Type B pancreatic cell (in vitro differentiated cells): ENCODE measurements around the gene ITGA5. TPM values are rescaled to one million over a fixed set of nuclear protein-coding genes. Genes with fewer than 3 reads are reported as not detected.

Source experiments
- DNase-seq: peaks from one replicate; pipeline ENCODE4 v3.0.0; 2021; ENCODE audit warnings: mixed read lengths; ENCODE audit not compliant: unreplicated experiment; ENCODE audit errors: extremely low spot score
- H3K27ac Mint-ChIP-seq: 2 replicates; pipeline ENCODE4 v1.8.0; 2021; ENCODE audit warnings: mild to moderate bottlenecking, mixed read lengths
- H3K27me3 Mint-ChIP-seq: 2 replicates; pipeline ENCODE4 v1.8.0; 2021; ENCODE audit warnings: mixed read lengths
- H3K36me3 Mint-ChIP-seq: 2 replicates; pipeline ENCODE4 v1.8.0; 2021; ENCODE audit warnings: mixed read lengths
- H3K4me1 Mint-ChIP-seq: one replicate; pipeline ENCODE4 v1.8.0; 2021; ENCODE audit warnings: mixed read lengths; ENCODE audit not compliant: unreplicated experiment
- H3K4me3 Mint-ChIP-seq: 2 replicates; pipeline ENCODE4 v1.8.0; 2021; ENCODE audit warnings: mild to moderate bottlenecking, mixed read lengths
- H3K9me3 Mint-ChIP-seq: 2 replicates; pipeline ENCODE4 v1.8.0; 2021; ENCODE audit warnings: mixed read lengths
- CTCF ChIP-seq: fragments of 200-600 bp; sonication (generic); conservative IDR thresholded peaks from 2 replicates; pipeline ENCODE4 v1.5.0; 2021; ENCODE audit warnings: antibody characterized with exemption, mild to moderate bottlenecking
- total RNA-seq: library from RNA; stranded (reverse); gene quantifications from 2 replicates; pipeline ENCODE4 v1.2.1, GENCODE V29; 2021; ENCODE audit warnings: low replicate concordance

ITGA5 gene
- total RNA-seq, 1 donor from 2014 or later = 25.9 TPM

GRCh38 chr12:54401119-54401518, 17.9 kb downstream of the ITGA5 start:
- no peaks in the 10 kb centered on the region for H3K4me1 Mint-ChIP-seq
- H3K4me3 Mint-ChIP-seq = no peak overlapping the region
- peaks cover 4% of the 10 kb centered on the region for H3K27me3 Mint-ChIP-seq
- H3K9me3 Mint-ChIP-seq = no peaks in the 10 kb centered on the region
- H3K27ac Mint-ChIP-seq = peak overlapping the region; percentile 27
- H3K36me3 Mint-ChIP-seq = peaks cover 8% of the 10 kb centered on the region
- no peak for DNase-seq
- no peak for TF ChIP-seq CTCF

GRCh38 chr12:54398995-54399793, 19.9 kb downstream of the ITGA5 start:
- Mint-ChIP-seq H3K4me1 (peaks cover under 1% of the 10 kb centered on the region), H3K27me3 (peaks cover under 1% of the 10 kb centered on the region), H3K36me3 (peaks cover 4% of the 10 kb centered on the region), H3K9me3 (no peaks in the 10 kb centered on the region), H3K4me3 (no peak overlapping the region), H3K27ac (no peak overlapping the region)
- DNase-seq = peak; percentile 89
- TF ChIP-seq CTCF = peak; percentile 98

GRCh38 chr12:54398218-54398617, 20.8 kb downstream of the ITGA5 start:
- H3K4me1 Mint-ChIP-seq = peaks cover 8% of the 10 kb centered on the region
- no peaks in the 10 kb centered on the region for H3K9me3 Mint-ChIP-seq
- peaks cover 4% of the 10 kb centered on the region for H3K36me3 Mint-ChIP-seq
- no peak for DNase-seq
- no peaks in the 10 kb centered on the region for H3K27me3 Mint-ChIP-seq
- H3K4me3 Mint-ChIP-seq = no peak overlapping the region
- no peak overlapping the region for H3K27ac Mint-ChIP-seq
- no peak for TF ChIP-seq CTCF

- no peaks in the 10 kb centered on the region for H3K27me3 Mint-ChIP-seq
- no peak overlapping the region for H3K4me3 Mint-ChIP-seq
- no peaks in the 10 kb centered on the region for H3K9me3 Mint-ChIP-seq
- peaks cover 16% of the 10 kb centered on the region for H3K4me1 Mint-ChIP-seq
- peaks cover 4% of the 10 kb centered on the region for H3K36me3 Mint-ChIP-seq
- no peak overlapping the region for H3K27ac Mint-ChIP-seq
- no peak for TF ChIP-seq CTCF
- no peak for DNase-seq
These were observed 21.9 kb downstream of the ITGA5 start for GRCh38 chr12:54397157-54397556.

- H3K4me3 Mint-ChIP-seq = no peak overlapping the region
- H3K36me3 Mint-ChIP-seq = peaks cover 4% of the 10 kb centered on the region
- DNase-seq = no peak
- no peak for TF ChIP-seq CTCF
- H3K27ac Mint-ChIP-seq = no peak overlapping the region
- H3K4me1 Mint-ChIP-seq = peaks cover 21% of the 10 kb centered on the region
- no peaks in the 10 kb centered on the region for H3K9me3 Mint-ChIP-seq
- H3K27me3 Mint-ChIP-seq = no peaks in the 10 kb centered on the region
These were observed 23.5 kb downstream of the ITGA5 start for GRCh38 chr12:54395545-54395944.
